Muscle of leg (tissue), 11 donors: ENCODE results near the gene ZNF660. TPM values are rescaled to one million over a fixed set of nuclear protein-coding genes. Genes with fewer than 3 reads are reported as not detected.

ENCODE experiments used
- DNase-seq: peaks from one replicate; pipeline ENCODE4 v3.0.0; 2013
- H3K27ac ChIP-seq: one replicate; pipeline ENCODE4 v1.5.1; 2013; ENCODE audit warnings: mild to moderate bottlenecking, low read length, control low read depth
- H3K27me3 ChIP-seq: one replicate; pipeline ENCODE4 v1.6.1; 2013; ENCODE audit warnings: low read length; ENCODE audit not compliant: control insufficient read depth, insufficient read depth
- H3K36me3 ChIP-seq: one replicate; pipeline ENCODE4 v1.6.1; 2013; ENCODE audit warnings: low read length; ENCODE audit not compliant: control insufficient read depth, insufficient read depth
- H3K4me1 ChIP-seq: one replicate; pipeline ENCODE4 v1.6.1; 2013; ENCODE audit warnings: low read length; ENCODE audit not compliant: control insufficient read depth, insufficient read depth
- H3K4me3 ChIP-seq: one replicate; pipeline ENCODE4 v1.5.1; 2013; ENCODE audit warnings: low read length, control low read depth
- H3K9me3 ChIP-seq: replicated peaks from 2 replicates; pipeline ENCODE4 v1.6.1; 2013; ENCODE audit warnings: low read depth, low read length; ENCODE audit not compliant: control insufficient read depth
- WGBS: methylation state at CpG from one replicate; pipeline ENCODE4 v1.1.5; 2013; ENCODE audit warnings: missing lambda C conversion rate; ENCODE audit not compliant: insufficient coverage; 5-methylcytosine and 5-hydroxymethylcytosine counted together
- polyA plus RNA-seq, 8 donors: library from polyadenylated mRNA; unstranded; fragments of 120-200 nt; gene quantifications; one replicate each; pipeline versions ENCODE4 v1.2.1 to v1.2.3, GENCODE V29; 2013; ENCODE audit warnings: inconsistent platforms in 1 of 8, low replicate concordance in 1 of 8; ENCODE audit not compliant: insufficient read length in 8 of 8, insufficient read depth in 1 of 8
- total RNA-seq: library from RNA; stranded (reverse); fragments of 120-200 nt; gene quantifications from one replicate; pipeline ENCODE4 v1.2.4, GENCODE V29; 2013

The ZNF660 gene
- total and polyA plus RNA-seq, 9 donors: 2.8 to 6.2 (median 3.7) TPM

- peak within 1 kb of the TSS; percentile 69 for H3K4me3 ChIP-seq
- no peaks in the 10 kb centered on the region for H3K9me3 ChIP-seq
- DNase-seq: peak; percentile 97
- H3K4me1 ChIP-seq: peaks cover 2% of the 10 kb centered on the region
- H3K36me3 ChIP-seq: peaks cover 11% of the 10 kb centered on the region
- under 1% methylated on average over 47 of the region's 47 CpGs for WGBS
- H3K27me3 ChIP-seq: no peaks in the 10 kb centered on the region
- H3K27ac ChIP-seq: peak within 1 kb of the TSS; percentile 88
Observed at GRCh38 chr3:44624749-44625480, 40.2 kb downstream of the ZNF660 start, which contains the start of gene ZNF197. ZNF197 (plus strand) TSS chr3:44625036; CDS start chr3:44629155, 4,119 bp downstream.

GRCh38 chr3:44628716-44629115 lies 44.0 kb downstream of the ZNF660 start:
- no peak overlapping the region for H3K27ac ChIP-seq
- peaks cover 2% of the 10 kb centered on the region for H3K4me1 ChIP-seq
- no peaks in the 10 kb centered on the region for H3K9me3 ChIP-seq
- H3K27me3 ChIP-seq: no peaks in the 10 kb centered on the region
- H3K36me3 ChIP-seq: peaks cover 29% of the 10 kb centered on the region
- DNase-seq: no peak
- WGBS: 88% methylated on average over 2 of the region's 2 CpGs
- H3K4me3 ChIP-seq: no peak overlapping the region

- Histone ChIP-seq H3K36me3 (peaks cover 35% of the 10 kb centered on the region), H3K9me3 (peaks cover 1% of the 10 kb centered on the region), H3K4me1 (no peaks in the 10 kb centered on the region), H3K4me3 (no peak overlapping the region), H3K27me3 (no peaks in the 10 kb centered on the region), H3K27ac (no peak overlapping the region)
- 100% methylated on average over 1 of the region's 3 CpGs for WGBS
- no peak for DNase-seq
Observed at GRCh38 chr3:44632193-44632592, 47.4 kb downstream of the ZNF660 start.

- no peak overlapping the region for H3K4me3 ChIP-seq
- DNase-seq: no peak
- no CpG with 5 or more reads among the region's 4 CpGs for WGBS
- no peaks in the 10 kb centered on the region for H3K4me1 ChIP-seq
- no peak overlapping the region for H3K27ac ChIP-seq
- peaks cover 35% of the 10 kb centered on the region for H3K36me3 ChIP-seq
- no peaks in the 10 kb centered on the region for H3K27me3 ChIP-seq
- peaks cover 44% of the 10 kb centered on the region for H3K9me3 ChIP-seq
Observed at GRCh38 chr3:44642337-44642736, 57.6 kb downstream of the ZNF660 start.

GRCh38 chr3:44643024-44643423 lies 58.3 kb downstream of the ZNF660 start:
- H3K4me3 ChIP-seq: no peak overlapping the region
- H3K4me1 ChIP-seq: no peaks in the 10 kb centered on the region
- H3K36me3 ChIP-seq: peaks cover 33% of the 10 kb centered on the region
- H3K27me3 ChIP-seq: no peaks in the 10 kb centered on the region
- no peak overlapping the region for H3K27ac ChIP-seq
- DNase-seq: no peak
- H3K9me3 ChIP-seq: peaks cover 43% of the 10 kb centered on the region
- 100% methylated on average over 1 of the region's 4 CpGs for WGBS

- DNase-seq: no peak
- Histone ChIP-seq H3K27me3 (no peaks in the 10 kb centered on the region), H3K9me3 (peaks cover 20% of the 10 kb centered on the region), H3K36me3 (peaks cover 26% of the 10 kb centered on the region), H3K4me1 (no peaks in the 10 kb centered on the region), H3K4me3 (no peak overlapping the region), H3K27ac (no peak overlapping the region)
- WGBS: no CpG with 5 or more reads among the region's 1 CpG
Observed at GRCh38 chr3:44647771-44648170, 63.0 kb downstream of the ZNF660 start.

- Histone ChIP-seq H3K9me3 (peaks cover 11% of the 10 kb centered on the region), H3K36me3 (peaks cover 28% of the 10 kb centered on the region), H3K27ac (peak within 1 kb of the TSS; percentile 81), H3K4me1 (no peaks in the 10 kb centered on the region), H3K27me3 (no peaks in the 10 kb centered on the region), H3K4me3 (peak within 1 kb of the TSS; percentile 89)
- peak; percentile 91 for DNase-seq
- WGBS: under 1% methylated on average over 34 of the region's 37 CpGs
Observed at GRCh38 chr3:44648564-44649229, 63.9 kb downstream of the ZNF660 start, which contains the start of gene ZNF35. ZNF35 (plus strand) TSS chr3:44648732; CDS start chr3:44651068, 2,336 bp downstream.

Other genes starting within 250 kb of the ZNF660 start
- gene TCAIM, start 246.2 kb upstream of the ZNF660 start, total RNA-seq: 21.3 TPM
- gene TCAIM, start 246.2 kb upstream of the ZNF660 start, polyA plus RNA-seq: 10 to 100 TPM; 17.4 to 23.9 (median 19.5) TPM
- 12.7 TPM for gene ZNF445, start 107.3 kb upstream of the ZNF660 start, total RNA-seq
- 10 to 100 TPM; 11.8 to 17.8 (median 13.5) TPM for gene ZNF445, start 107.3 kb upstream of the ZNF660 start, polyA plus RNA-seq
- gene ZKSCAN7, start 29.8 kb upstream of the ZNF660 start, total RNA-seq: 10.9 TPM
- 1 to 10 TPM; 5.7 to 8.6 (median 6.9) TPM for gene ZKSCAN7, start 29.8 kb upstream of the ZNF660 start, polyA plus RNA-seq
- 18.6 TPM for gene ZNF197, start 40.1 kb downstream of the ZNF660 start, total RNA-seq
- gene ZNF197, start 40.1 kb downstream of the ZNF660 start, polyA plus RNA-seq: 10 to 100 TPM; 11.8 to 20.9 (median 16.4) TPM
- gene ZNF35, start 63.8 kb downstream of the ZNF660 start, total RNA-seq: 10.1 TPM
- gene ZNF35, start 63.8 kb downstream of the ZNF660 start, polyA plus RNA-seq: 1 to 10 TPM; 5.2 to 7.9 (median 5.7) TPM
- 8.4 TPM for gene ZNF502, start 127.7 kb downstream of the ZNF660 start, total RNA-seq
- gene ZNF502, start 127.7 kb downstream of the ZNF660 start, polyA plus RNA-seq: 1 to 10 TPM; 5.1 to 7.2 (median 5.7) TPM
- gene ZNF501, start 144.7 kb downstream of the ZNF660 start, total RNA-seq: 8.6 TPM
- 1 to 10 TPM; 4.6 to 7.2 (median 5.4) TPM for gene ZNF501, start 144.7 kb downstream of the ZNF660 start, polyA plus RNA-seq
- 30.7 TPM for gene KIAA1143, start 176.7 kb downstream of the ZNF660 start, total RNA-seq
- 10 to 100 TPM; 23.5 to 35.1 (median 31.0) TPM for gene KIAA1143, start 176.7 kb downstream of the ZNF660 start, polyA plus RNA-seq
- gene KIF15, start 176.8 kb downstream of the ZNF660 start, total RNA-seq: 9.6 TPM
- 10 to 100 TPM; 10.3 to 20.3 (median 13.1) TPM for gene KIF15, start 176.8 kb downstream of the ZNF660 start, polyA plus RNA-seq